Pancreas (tissue), 10 donors: ENCODE results near the gene CTNNB1. TPM values are rescaled to one million over a fixed set of nuclear protein-coding genes. Genes with fewer than 3 reads are reported as not detected.

Experiments used
- ATAC-seq, 4 donors: fragments of 200-7000 bp; cut with Tn5 transposase; one replicate each; pipeline versions ENCODE4 v1.8.0 to v1.9.1; 2020; ENCODE audit warnings: mild to moderate bottlenecking in 4 of 4, moderate library complexity in 4 of 4
- DNase-seq, 6 donors: peaks; one replicate each; pipeline ENCODE4 v3.0.0-alpha.2; 2020
- FAIRE-seq: peaks from 2 replicates; lab custom pipeline; 2012; peaks lifted over from hg19 to GRCh38; lab: Jason Lieb, UNC
- H3K27ac ChIP-seq, 4 donors: fragments of 200-600 bp; sonication (generic); 1 replicate in 3 of 4; 2 replicates in 1 of 4; pipeline versions ENCODE4 v1.5.0 to v1.8.0; 2020
- H3K27me3 ChIP-seq, 4 donors: fragments of 200-600 bp; one replicate each; pipeline ENCODE4 v1.8.0; 2021
- H3K36me3 ChIP-seq, 3 donors: fragments of 200-600 bp; sonication (generic) in 1 of 3; one replicate each; pipeline versions ENCODE4 v1.5.0 to v1.8.0; 2020 to 2021
- H3K4me1 ChIP-seq, 3 donors: fragments of 200-600 bp; one replicate each; pipeline ENCODE4 v1.8.0; 2021
- H3K4me3 ChIP-seq, 4 donors: fragments of 200-600 bp; sonication (generic) in 2 of 4; one replicate each; pipeline versions ENCODE4 v1.5.0 to v1.8.0; 2020 to 2021
- H3K9me3 ChIP-seq, 4 donors: fragments of 200-600 bp; one replicate each; pipeline ENCODE4 v1.8.0; 2021
- CTCF ChIP-seq, 4 donors: fragments of 200-600 bp; sonication (generic) in 3 of 4; IDR thresholded peaks; one replicate each; pipeline versions ENCODE4 v1.5.0 to v1.8.0; 2021; ENCODE audit warnings: antibody characterized with exemption in 4 of 4
- WGBS, 2 donors: extraction: QIAGEN DNeasy Blood & Tissue Kit; methylation state at CpG; one replicate each; pipeline ENCODE4 v1.1.7; 2013; 5-methylcytosine and 5-hydroxymethylcytosine counted together
- intact Hi-C, 3 donors: fragments of 100-400 bp; cut with DNase I; formaldehyde crosslinking; loops; one replicate each; pipeline versions ENCODE4 v1.11.1 to v1.14.2; 2022
- polyA plus RNA-seq, 2 donors: library from polyadenylated mRNA; stranded (reverse); fragments of 200-250 nt; gene quantifications; one replicate each; pipeline ENCODE4 v1.2.3, GENCODE V29; 2013
- total RNA-seq, 6 donors: library from RNA; stranded (reverse); fragmentation: NEBNext Ultra II Directional in 4 of 6; extraction: Animal tissue kit (Norgen Biotek cat#: 25700) in 4 of 6; gene quantifications; one replicate each; pipeline versions ENCODE4 v1.2.1 to v1.2.4, GENCODE V29; 2021 to 2023
- donor health status: healthy with polysubstance abuse.
- donor health status: DM: no; HTN: no; CAD: no; lungs with moderate emphysema.
- donor health status: DM: no; HTN: no; CAD: no.
- donor health status: control.
- donor health status: control.
- donor health status: Bipolar disorder and iron deficiency.
- donor health status: DM: yes; HTN: yes; CAD: no.
- donor health status: DM: no; HTN: no; CAD: no.
- donor health status: DM: no; HTN: no; CAD: no.
- donor health status: DM: yes; HTN: yes; CAD: no.

Gene CTNNB1
- total and polyA plus RNA-seq, 8 donors: 51.7 to 228 (median 112) TPM

- FAIRE-seq: no peak
- intact Hi-C loops: no loop called here
- Histone ChIP-seq H3K36me3 (no peaks in the 10 kb centered on the region), H3K27ac (no peak overlapping the region), H3K4me3 (no peak overlapping the region), H3K27me3 (no peaks in the 10 kb centered on the region), H3K9me3 (no peaks in the 10 kb centered on the region), H3K4me1 (no peaks in the 10 kb centered on the region)
- WGBS, 2 donors: 90 to 93% methylated on average over 8 of the region's 8 CpGs
- ATAC-seq: no peak
- DNase-seq: no peak
- no peak for TF ChIP-seq CTCF (IDR thresholded peaks at IDR 0.05)
Observed at GRCh38 chr3:41288785-41289184, 89.5 kb downstream of the CTNNB1 start.
